Endothelial cell of umbilical vein (primary cell): ENCODE measurements around the gene ZDHHC11B.

Source experiments
- EZH2 ChIP-seq: IDR thresholded peaks from 2 replicates; pipeline ENCODE4 v1.6.1; 2012; ENCODE audit warnings: borderline replicate concordance, low read depth, mild to moderate bottlenecking, moderate library complexity, low read length, inconsistent platforms; ENCODE audit not compliant: severe bottlenecking
- FOS ChIP-seq: IDR thresholded peaks from 2 replicates; pipeline ENCODE4 v1.6.1; 2011; ENCODE audit warnings: mild to moderate bottlenecking, low read length, moderate library complexity, borderline replicate concordance; ENCODE audit not compliant: insufficient read depth
- JUN ChIP-seq: IDR thresholded peaks from 2 replicates; pipeline ENCODE4 v1.6.1; 2011; ENCODE audit warnings: borderline replicate concordance, low read depth; ENCODE audit not compliant: insufficient read length, insufficient read depth
- MYC ChIP-seq: IDR thresholded peaks from one replicate; pipeline ENCODE4 v1.6.1; 2011; ENCODE audit warnings: mild to moderate bottlenecking, low read depth, low read length
- POLR2A ChIP-seq: IDR thresholded peaks from 2 replicates; pipeline ENCODE4 v1.6.1; 2012; ENCODE audit warnings: low read depth, mild to moderate bottlenecking, control low read depth, low read length
- POLR2AphosphoS5 ChIP-seq: IDR thresholded peaks from 2 replicates; pipeline ENCODE4 v1.6.1; 2012; ENCODE audit warnings: low read depth, mild to moderate bottlenecking, control low read depth, low read length, moderate library complexity; ENCODE audit not compliant: insufficient read depth
- TF ChIP-seq, protein P1 (sequence below), 2 donors: IDR thresholded peaks; 1 replicate in 1 of 2; 2 replicates in 1 of 2; pipeline ENCODE4 v1.5.1; 2011; ENCODE audit warnings: low read length in 2 of 2, mild to moderate bottlenecking in 2 of 2, moderate library complexity in 2 of 2, control low read depth in 1 of 2, inconsistent platforms in 1 of 2, low read depth in 1 of 2; ENCODE audit not compliant: insufficient read depth in 1 of 2; ENCODE audit errors: extremely low read depth in 1 of 2
- TF ChIP-seq, protein P2 (sequence below): IDR thresholded peaks from 2 replicates; pipeline ENCODE4 v1.6.1; 2011; ENCODE audit not compliant: insufficient read depth, insufficient read length

DNA sequence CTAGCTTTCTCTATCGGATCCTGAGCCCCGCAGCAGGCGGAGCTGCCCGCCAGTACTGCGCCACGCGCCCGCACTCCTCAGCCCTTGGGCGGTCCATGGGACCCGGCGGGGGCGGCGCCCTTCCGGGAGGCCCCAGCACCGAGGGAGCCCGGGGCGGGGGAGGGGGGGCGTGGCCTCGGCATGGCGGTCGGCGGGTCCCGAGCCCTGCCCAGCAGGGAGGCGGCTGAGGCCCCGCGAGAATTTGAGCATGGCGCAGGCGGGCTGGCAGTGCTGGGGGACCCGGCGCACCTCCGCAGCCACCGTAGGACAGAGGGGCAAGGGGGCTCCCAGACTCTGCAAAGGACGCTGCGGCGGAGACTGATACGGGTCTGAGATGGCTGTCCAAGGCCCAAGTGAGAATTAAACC is 6.8 kb downstream of the ZDHHC11B start:
- TF ChIP-seq, protein P1, sequence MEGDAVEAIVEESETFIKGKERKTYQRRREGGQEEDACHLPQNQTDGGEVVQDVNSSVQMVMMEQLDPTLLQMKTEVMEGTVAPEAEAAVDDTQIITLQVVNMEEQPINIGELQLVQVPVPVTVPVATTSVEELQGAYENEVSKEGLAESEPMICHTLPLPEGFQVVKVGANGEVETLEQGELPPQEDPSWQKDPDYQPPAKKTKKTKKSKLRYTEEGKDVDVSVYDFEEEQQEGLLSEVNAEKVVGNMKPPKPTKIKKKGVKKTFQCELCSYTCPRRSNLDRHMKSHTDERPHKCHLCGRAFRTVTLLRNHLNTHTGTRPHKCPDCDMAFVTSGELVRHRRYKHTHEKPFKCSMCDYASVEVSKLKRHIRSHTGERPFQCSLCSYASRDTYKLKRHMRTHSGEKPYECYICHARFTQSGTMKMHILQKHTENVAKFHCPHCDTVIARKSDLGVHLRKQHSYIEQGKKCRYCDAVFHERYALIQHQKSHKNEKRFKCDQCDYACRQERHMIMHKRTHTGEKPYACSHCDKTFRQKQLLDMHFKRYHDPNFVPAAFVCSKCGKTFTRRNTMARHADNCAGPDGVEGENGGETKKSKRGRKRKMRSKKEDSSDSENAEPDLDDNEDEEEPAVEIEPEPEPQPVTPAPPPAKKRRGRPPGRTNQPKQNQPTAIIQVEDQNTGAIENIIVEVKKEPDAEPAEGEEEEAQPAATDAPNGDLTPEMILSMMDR (IDR thresholded peaks at IDR 0.05; ENCODE audit: extremely low read depth in 1 of 2, insufficient read depth in 1 of 2, low read depth in 1 of 2, low read length in 2 of 2), result no peak
- TF ChIP-seq POLR2AphosphoS5, result no peak
- no peak for TF ChIP-seq EZH2
- TF ChIP-seq, protein P2, sequence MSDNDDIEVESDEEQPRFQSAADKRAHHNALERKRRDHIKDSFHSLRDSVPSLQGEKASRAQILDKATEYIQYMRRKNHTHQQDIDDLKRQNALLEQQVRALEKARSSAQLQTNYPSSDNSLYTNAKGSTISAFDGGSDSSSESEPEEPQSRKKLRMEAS, result no peak
- TF ChIP-seq POLR2A, result no peak
- TF ChIP-seq FOS, result no peak
- no peak for TF ChIP-seq MYC
- TF ChIP-seq JUN, result no peak
